Measurements from ENCODE around the gene RIN1.
"Not testable (repeated sequence)": the region's sequence is repeated elsewhere in the genome, so short reads cannot be mapped to it uniquely, and the experiment has no call there.

The RIN1 gene

GRCh38 chr11:66336234-66337102, at the start of gene RIN1:
Gene RIN1 (minus strand): TSS chr11:66336434. CDS start chr11:66336402, 32 bp downstream.
- peak; percentile 100 for DNase-seq (ENCODE audit: low read depth)

- DNase-seq (ENCODE audit: low read depth): not testable (repeated sequence)
Observed at GRCh38 chr11:66384316-66384715, 48.1 kb upstream of the RIN1 start.

- not testable (repeated sequence) for DNase-seq (ENCODE audit: low read depth)
Observed at GRCh38 chr11:66380264-66380663, 44.0 kb upstream of the RIN1 start.

GRCh38 chr11:66373690-66374287, 37.6 kb upstream of the RIN1 start:
- not testable (repeated sequence) for DNase-seq (ENCODE audit: low read depth)

GRCh38 chr11:66373265-66373664, 37.0 kb upstream of the RIN1 start:
- no peak for DNase-seq (ENCODE audit: low read depth)

GRCh38 chr11:66371627-66372415, 35.6 kb upstream of the RIN1 start, which contains the start of gene SLC29A2:
Gene SLC29A2 (minus strand): TSS chr11:66371760. CDS start chr11:66371591, 169 bp downstream.
- DNase-seq (ENCODE audit: low read depth): no peak

- no peak for DNase-seq (ENCODE audit: low read depth)
Observed at GRCh38 chr11:66369073-66369894, 33.0 kb upstream of the RIN1 start.

GRCh38 chr11:66368484-66368883, 32.2 kb upstream of the RIN1 start:
- no peak for DNase-seq (ENCODE audit: low read depth)

GRCh38 chr11:66367561-66368312, 31.5 kb upstream of the RIN1 start:
- DNase-seq (ENCODE audit: low read depth): no peak

- no peak for DNase-seq (ENCODE audit: low read depth)
Observed at GRCh38 chr11:66366844-66367477, 30.7 kb upstream of the RIN1 start.

GRCh38 chr11:66365711-66366619, 29.7 kb upstream of the RIN1 start:
- no peak for DNase-seq (ENCODE audit: low read depth)

- DNase-seq (ENCODE audit: low read depth): no peak
Observed at GRCh38 chr11:66365166-66365565, 28.9 kb upstream of the RIN1 start.

GRCh38 chr11:66363805-66364535, 27.7 kb upstream of the RIN1 start:
- DNase-seq (ENCODE audit: low read depth): peak; percentile 48

GRCh38 chr11:66363187-66363601, 27.0 kb upstream of the RIN1 start:
- no peak for DNase-seq (ENCODE audit: low read depth)

- DNase-seq (ENCODE audit: low read depth): no peak
Observed at GRCh38 chr11:66362481-66363147, 26.4 kb upstream of the RIN1 start.

- no peak for DNase-seq (ENCODE audit: low read depth)
Observed at GRCh38 chr11:66361502-66361941, 25.3 kb upstream of the RIN1 start.

- no peak for DNase-seq (ENCODE audit: low read depth)
Observed at GRCh38 chr11:66360406-66361073, 24.3 kb upstream of the RIN1 start.

Data from ELR (cell line).